Stomach (tissue), 4 donors: ENCODE data around the gene TMEM107.

Experiments used
- CTCF ChIP-seq, 7 experiments: fragments of 450-650 bp in 4 of 7; fragments of 200-600 bp in 3 of 7; sonication (generic) in 3 of 7; IDR thresholded peaks; one replicate each; pipeline ENCODE4 v1.5.1; 2016 to 2019; ENCODE audit warnings: antibody characterized with exemption in 7 of 7, control low read depth in 2 of 7, mild to moderate bottlenecking in 1 of 7
- POLR2A ChIP-seq, 4 donors: fragments of 450-650 bp; IDR thresholded peaks; one replicate each; pipeline ENCODE4 v1.6.1; 2016; ENCODE audit warnings: antibody characterized with exemption in 4 of 4, control low read depth in 2 of 4, mild to moderate bottlenecking in 1 of 4, moderate library complexity in 1 of 4
- POLR2AphosphoS5 ChIP-seq, 3 donors: sonication (generic); formaldehyde crosslinking; IDR thresholded peaks; one replicate each; pipeline ENCODE4 v1.6.1; 2016; ENCODE audit warnings: antibody characterized with exemption in 3 of 3

GRCh38 chr17:8137645-8138373 lies 38.4 kb downstream of the TMEM107 start:
- TF ChIP-seq CTCF (IDR thresholded peaks at IDR 0.05), result no peak
- TF ChIP-seq POLR2A (IDR thresholded peaks at IDR 0.05), result no peak
- TF ChIP-seq POLR2AphosphoS5 (IDR thresholded peaks at IDR 0.05), result no peak
